HepG2 (cell line): ENCODE measurements around the gene CABLES2. TPM values are rescaled to one million over a fixed set of nuclear protein-coding genes. Genes with fewer than 3 reads are reported as not detected.

Source experiments
- AGO2 ChIP-seq: fragments of 200-400 bp; formaldehyde crosslinking; optimal IDR thresholded peaks from 2 replicates; pipeline ENCODE3; 2017; ENCODE audit warnings: mild to moderate bottlenecking, low read depth, low read length, moderate library complexity
- BRCA1 ChIP-seq: sonication (generic); formaldehyde crosslinking; IDR thresholded peaks from 2 replicates; pipeline ENCODE4 v1.4.0; 2020; ENCODE audit warnings: missing genetic modification reagents
- CBFB ChIP-seq: sonication (generic); formaldehyde crosslinking; IDR thresholded peaks from 2 replicates; pipeline ENCODE4 v1.4.0; 2020; ENCODE audit warnings: missing genetic modification reagents
- CREBL2 ChIP-seq: sonication (generic); formaldehyde crosslinking; IDR thresholded peaks from 2 replicates; pipeline ENCODE4 v1.8.1; 2023; ENCODE audit warnings: missing genetic modification reagents, mild to moderate bottlenecking, borderline replicate concordance
- EEA1 ChIP-seq: sonication (generic); formaldehyde crosslinking; IDR thresholded peaks from 2 replicates; pipeline ENCODE4 v1.5.1; 2020; ENCODE audit warnings: mild to moderate bottlenecking, missing genetic modification reagents, borderline replicate concordance
- FOSL1 ChIP-seq: sonication (generic); formaldehyde crosslinking; IDR thresholded peaks from 2 replicates; pipeline ENCODE4 v1.9.0; 2021; ENCODE audit warnings: missing genetic modification reagents, borderline replicate concordance
- FOXC1 ChIP-seq: sonication (generic); formaldehyde crosslinking; IDR thresholded peaks from 2 replicates; pipeline ENCODE4 v1.8.0; 2022; ENCODE audit warnings: mild to moderate bottlenecking, missing genetic modification reagents, borderline replicate concordance
- KIAA2018 ChIP-seq: sonication (generic); formaldehyde crosslinking; IDR thresholded peaks from 2 replicates; pipeline ENCODE4 v1.5.0; 2020; ENCODE audit warnings: mild to moderate bottlenecking, missing genetic modification reagents, borderline replicate concordance
- MYNN ChIP-seq: sonication (generic); formaldehyde crosslinking; IDR thresholded peaks from 2 replicates; pipeline ENCODE4 v1.4.0; 2020; ENCODE audit warnings: mild to moderate bottlenecking, low read depth, missing genetic modification reagents
- PHB2 ChIP-seq: fragments of 450-650 bp; IDR thresholded peaks from 2 replicates; pipeline ENCODE4 v1.6.1; 2018; ENCODE audit not compliant: partially characterized antibody
- SALL2 ChIP-seq: sonication (generic); formaldehyde crosslinking; IDR thresholded peaks from 2 replicates; pipeline ENCODE4 v1.8.1; 2023; ENCODE audit warnings: mild to moderate bottlenecking, missing genetic modification reagents, inconsistent platforms
- SOX5 ChIP-seq: IDR thresholded peaks from 2 replicates; pipeline ENCODE4 v1.6.1; 2016; ENCODE audit warnings: borderline replicate concordance
- SRSF4 ChIP-seq: fragments of 200-400 bp; formaldehyde crosslinking; IDR thresholded peaks from one replicate; pipeline ENCODE4 v1.6.1; 2018; ENCODE audit warnings: mild to moderate bottlenecking, low read depth, low read length, moderate library complexity; ENCODE audit not compliant: poor library complexity, severe bottlenecking
- THAP9 ChIP-seq: sonication (generic); formaldehyde crosslinking; IDR thresholded peaks from 2 replicates; pipeline ENCODE4; 2020; ENCODE audit warnings: missing genetic modification reagents, mild to moderate bottlenecking, borderline replicate concordance
- ZNF124 ChIP-seq: sonication (generic); formaldehyde crosslinking; IDR thresholded peaks from 2 replicates; pipeline ENCODE4 v1.4.0; 2020; ENCODE audit warnings: missing genetic modification reagents
- ZNF362 ChIP-seq: sonication (generic); formaldehyde crosslinking; IDR thresholded peaks from 2 replicates; pipeline ENCODE4 v1.4.0; 2020; ENCODE audit warnings: missing genetic modification reagents, mild to moderate bottlenecking, borderline replicate concordance
- ZNF768 ChIP-seq: sonication (generic); formaldehyde crosslinking; IDR thresholded peaks from 2 replicates; pipeline ENCODE4 v1.4.0; 2020; ENCODE audit warnings: missing genetic modification reagents
- polyA plus RNA-seq, 8 experiments: library from polyadenylated mRNA; depleted of rRNA in 3 of 8; stranded (reverse) in 7 of 8; unstranded in 1 of 8; fragments of >200 nt; fragmentation: Illumina TruSeq in 4 of 8; extraction: Trizol in 4 of 8; gene quantifications; 2 replicates each; pipeline versions ENCODE4 v1.2.1 to v1.2.3, GENCODE V29; 2011 to 2016; ENCODE audit warnings: low read depth in 4 of 8, missing spikeins in 1 of 8, mixed read lengths in 1 of 8; ENCODE audit not compliant: insufficient read depth in 1 of 8
- total RNA-seq, 5 experiments: library from RNA; depleted of rRNA; stranded (reverse); fragments of >200 nt; fragmentation: Illumina TruSeq; extraction: Trizol; gene quantifications; 2 replicates each; pipeline ENCODE4 v1.2.3, GENCODE V29; 2016; ENCODE audit warnings: low read depth in 1 of 5

CABLES2 gene
- total and polyA plus RNA-seq, 2 of the 13 experiments (the other 11 are each of a cell fraction or from before 2014, with no cell fraction given) = 5.2 to 9.7 TPM

- TF ChIP-seq SOX5 (CRISPR knock-in tag) = no peak
- no peak for TF ChIP-seq ZNF768 (CRISPR knock-in tag)
- TF ChIP-seq FOSL1 = no peak
- 0 out of 2 replicates have a peak, but pooled peaks have one; percentile 62 for TF ChIP-seq MYNN (CRISPR knock-in tag)
- no peak for TF ChIP-seq AGO2
- no peak for TF ChIP-seq SALL2 (CRISPR knock-in tag)
- TF ChIP-seq SRSF4 = no peak
- TF ChIP-seq KIAA2018 (CRISPR knock-in tag) = no peak
- TF ChIP-seq EEA1 (CRISPR knock-in tag) = no peak
- TF ChIP-seq CREBL2 (CRISPR knock-in tag) = no peak
- TF ChIP-seq FOXC1 (CRISPR knock-in tag) = no peak
- peak; percentile 15; the same call in 1 of the 2 replicates for TF ChIP-seq CBFB
- no peak for TF ChIP-seq BRCA1 (CRISPR knock-in tag)
- no peak for TF ChIP-seq ZNF362 (CRISPR knock-in tag)
- TF ChIP-seq THAP9 = no peak
- TF ChIP-seq PHB2 = no peak
- no peak for TF ChIP-seq ZNF124 (CRISPR knock-in tag)
These were observed 32.5 kb downstream of the CABLES2 start (continued) for GRCh38 chr20:62374331-62375152.
